Left lobe of liver (tissue), 2 donors: ENCODE data around the gene GALNTL6. TPM values are rescaled to one million over a fixed set of nuclear protein-coding genes. Genes with fewer than 3 reads are reported as not detected.

Experiments used
- ATAC-seq: fragments of 200-7000 bp; cut with Tn5 transposase; one replicate; pipeline ENCODE4 v1.9.1; 2020; ENCODE audit warnings: mild to moderate bottlenecking, moderate library complexity
- DNase-seq: peaks from one replicate; pipeline ENCODE4 v3.0.0-alpha.2; 2020; ENCODE audit warnings: low spot score
- total RNA-seq: library from RNA; stranded (reverse); gene quantifications from one replicate; pipeline ENCODE4 v1.2.1, GENCODE V29; 2021
- donor health status: DM: no; HTN: no; CAD: no; lungs with moderate emphysema.
- donor health status: DM: no; HTN: yes; CAD: no.

GALNTL6 gene
- total RNA-seq, 1 donor from 2014 or later, result not detected

- no peak for ATAC-seq
- no peak for DNase-seq
Measured at GRCh38 chr4:171876636-171877035, 63.4 kb downstream of the GALNTL6 start.

GRCh38 chr4:171880136-171880535 is 66.9 kb downstream of the GALNTL6 start:
- ATAC-seq, result no peak
- no peak for DNase-seq

GRCh38 chr4:171889681-171890080 is 76.5 kb downstream of the GALNTL6 start:
- ATAC-seq, result no peak

GRCh38 chr4:171891038-171891437 is 77.8 kb downstream of the GALNTL6 start:
- ATAC-seq (no peak), DNase-seq (no peak)

More at GRCh38 chr4:171889681-171890080, 76.5 kb downstream of the GALNTL6 start:
- no peak for DNase-seq

GRCh38 chr4:171896426-171896825 is 83.2 kb downstream of the GALNTL6 start:
- ATAC-seq (no peak), DNase-seq (no peak)

GRCh38 chr4:171919314-171919713 is 106.1 kb downstream of the GALNTL6 start:
- ATAC-seq, result no peak

GRCh38 chr4:171920901-171921300 is 107.7 kb downstream of the GALNTL6 start:
- ATAC-seq, result no peak
- DNase-seq, result no peak

More at GRCh38 chr4:171919314-171919713, 106.1 kb downstream of the GALNTL6 start:
- no peak for DNase-seq

- no peak for ATAC-seq
- DNase-seq, result no peak
Measured at GRCh38 chr4:171924746-171925376, 111.7 kb downstream of the GALNTL6 start.

GRCh38 chr4:171928336-171928735 is 115.1 kb downstream of the GALNTL6 start:
- ATAC-seq, result no peak
- DNase-seq, result no peak

GRCh38 chr4:171929477-171929876 is 116.3 kb downstream of the GALNTL6 start:
- DNase-seq, result no peak
- no peak for ATAC-seq

GRCh38 chr4:171929907-171930306 is 116.7 kb downstream of the GALNTL6 start:
- no peak for DNase-seq
- no peak for ATAC-seq

GRCh38 chr4:171932238-171932637 is 119.0 kb downstream of the GALNTL6 start:
- DNase-seq (no peak), ATAC-seq (no peak)

- DNase-seq, result no peak
- no peak for ATAC-seq
Measured at GRCh38 chr4:171940656-171941055, 127.5 kb downstream of the GALNTL6 start.

GRCh38 chr4:171947400-171947799 is 134.2 kb downstream of the GALNTL6 start:
- ATAC-seq, result no peak
- no peak for DNase-seq

GRCh38 chr4:171948038-171948437 is 134.8 kb downstream of the GALNTL6 start:
- DNase-seq, result no peak
- ATAC-seq, result no peak

GRCh38 chr4:171954650-171955049 is 141.4 kb downstream of the GALNTL6 start:
- DNase-seq (no peak), ATAC-seq (no peak)

- no peak for ATAC-seq
- no peak for DNase-seq
Measured at GRCh38 chr4:171956678-171957077, 143.5 kb downstream of the GALNTL6 start.

- ATAC-seq (no peak), DNase-seq (no peak)
Measured at GRCh38 chr4:171962110-171962509, 148.9 kb downstream of the GALNTL6 start.

- no peak for DNase-seq
- ATAC-seq, result no peak
Measured at GRCh38 chr4:171966356-171966755, 153.2 kb downstream of the GALNTL6 start.

- DNase-seq, result no peak
- no peak for ATAC-seq
Measured at GRCh38 chr4:171978216-171978615, 165.0 kb downstream of the GALNTL6 start.

- DNase-seq (no peak), ATAC-seq (no peak)
Measured at GRCh38 chr4:171979461-171979860, 166.3 kb downstream of the GALNTL6 start.

- no peak for ATAC-seq
Measured at GRCh38 chr4:171981185-171981584, 168.0 kb downstream of the GALNTL6 start.

More at GRCh38 chr4:171981185-171981584, 168.0 kb downstream of the GALNTL6 start:
- no peak for DNase-seq
